IMR-90 (cell line): ENCODE results near the gene ZNF185. TPM values are rescaled to one million over a fixed set of nuclear protein-coding genes. Genes with fewer than 3 reads are reported as not detected.

Experiments used
- ATAC-seq: fragments of 200-7000 bp; cut with Tn5 transposase; 2 replicates; pipeline ENCODE4 v1.9.1; 2020; ENCODE audit warnings: low read depth, mild to moderate bottlenecking, moderate library complexity
- BruUV-seq: library from RNA; stranded (reverse); fragments of 400-500 nt; replicated peaks from 2 replicates; lab custom pipeline; 2021; lab: Mats Ljungman, UMichigan
- CTCF ChIA-PET: fragments of 300-600 bp; formaldehyde crosslinking; extraction: SDS; loops from one replicate; lab custom pipeline; 2021; ENCODE audit warnings: antibody characterized with exemption; lab: Yijun Ruan, JAX
- POLR2A ChIA-PET: fragments of 300-600 bp; sonication (Branson Sonifier 250); formaldehyde crosslinking; loops from one replicate; lab custom pipeline; 2022; ENCODE audit warnings: antibody characterized with exemption; ENCODE audit not compliant: unreplicated experiment; lab: Charles Lee
- DNase-seq: peaks from one replicate; pipeline ENCODE4 v3.0.0; 2013
- H2AFZ ChIP-seq: replicated peaks from 2 replicates; pipeline ENCODE3; 2013; ENCODE audit warnings: low read length, mild to moderate bottlenecking; ENCODE audit not compliant: poor library complexity
- H2AK5ac ChIP-seq: 2 replicates; pipeline ENCODE4 v1.6.1; 2013; ENCODE audit warnings: low read depth, low read length, inconsistent platforms
- H2AK9ac ChIP-seq: replicated peaks from 2 replicates; pipeline ENCODE3; 2013; ENCODE audit warnings: mild to moderate bottlenecking, low read depth, low read length, moderate library complexity; ENCODE audit not compliant: poor library complexity
- H2BK120ac ChIP-seq: 2 replicates; pipeline ENCODE4 v1.6.1; 2013; ENCODE audit warnings: low read depth, low read length, inconsistent platforms
- H2BK15ac ChIP-seq: 3 replicates; pipeline ENCODE4 v1.6.1; 2013; ENCODE audit warnings: low read depth, low read length, inconsistent platforms
- H2BK20ac ChIP-seq: 2 replicates; pipeline ENCODE4 v1.6.1; 2013; ENCODE audit warnings: low read depth, mild to moderate bottlenecking, inconsistent platforms, low read length, moderate library complexity
- H2BK5ac ChIP-seq: 2 replicates; pipeline ENCODE4 v1.6.1; 2013; ENCODE audit warnings: mild to moderate bottlenecking, low read depth, low read length, inconsistent platforms; ENCODE audit not compliant: poor library complexity, severe bottlenecking
- H3K14ac ChIP-seq: replicated peaks from 2 replicates; pipeline ENCODE4 v1.6.1; 2013; ENCODE audit warnings: low read depth, low read length, inconsistent platforms
- H3K18ac ChIP-seq: 2 replicates; pipeline ENCODE4 v1.6.1; 2013; ENCODE audit warnings: low read depth, low read length, control low read depth
- H3K23ac ChIP-seq: 2 replicates; pipeline ENCODE4 v1.6.1; 2013; ENCODE audit warnings: low read depth, low read length, inconsistent platforms
- H3K27ac ChIP-seq: 2 replicates; pipeline ENCODE4 v1.5.1; 2013; ENCODE audit warnings: mild to moderate bottlenecking, control low read depth, low read length; ENCODE audit not compliant: insufficient read depth
- H3K27me3 ChIP-seq: 2 replicates; pipeline ENCODE4 v1.6.1; 2013; ENCODE audit warnings: low read length; ENCODE audit not compliant: control insufficient read depth, insufficient read depth
- H3K36me3 ChIP-seq: 2 replicates; pipeline ENCODE4 v1.6.1; 2013; ENCODE audit warnings: low read length, mixed read lengths; ENCODE audit not compliant: control insufficient read depth, insufficient read depth
- H3K4ac ChIP-seq: 2 replicates; pipeline ENCODE4 v1.6.1; 2013; ENCODE audit warnings: low read depth, low read length, inconsistent platforms
- H3K4me1 ChIP-seq: 2 replicates; pipeline ENCODE4 v1.6.1; 2013; ENCODE audit warnings: low read length, mixed read lengths; ENCODE audit not compliant: control insufficient read depth, insufficient read depth
- H3K4me2 ChIP-seq: 2 replicates; pipeline ENCODE4 v1.6.1; 2013; ENCODE audit warnings: low read depth, mild to moderate bottlenecking, control low read depth, low read length, moderate library complexity
- H3K4me3 ChIP-seq: 2 replicates; pipeline ENCODE4 v1.5.1; 2013; ENCODE audit warnings: low read depth, mild to moderate bottlenecking, control low read depth, low read length, moderate library complexity; ENCODE audit not compliant: insufficient read depth
- H3K56ac ChIP-seq: 2 replicates; pipeline ENCODE4 v1.6.1; 2013; ENCODE audit warnings: low read length, inconsistent platforms; ENCODE audit not compliant: insufficient read depth; ENCODE audit errors: extremely low read depth
- H3K79me1 ChIP-seq, 2 experiments: 2 replicates each; pipeline ENCODE4 v1.6.1; 2013; ENCODE audit warnings: low read length in 2 of 2, inconsistent platforms in 1 of 2, low read depth in 1 of 2
- H3K9ac ChIP-seq: 2 replicates; pipeline ENCODE4 v1.6.1; 2013; ENCODE audit warnings: low read depth, low read length, control low read depth
- H3K9me1 ChIP-seq: 2 replicates; pipeline ENCODE4 v1.6.1; 2013; ENCODE audit warnings: low read length, inconsistent platforms; ENCODE audit not compliant: insufficient read depth
- H3K9me3 ChIP-seq: 2 replicates; pipeline ENCODE4 v1.6.1; 2013; ENCODE audit warnings: low read length; ENCODE audit not compliant: control insufficient read depth, insufficient read depth
- H4K20me1 ChIP-seq: 2 replicates; pipeline ENCODE4 v1.6.1; 2013; ENCODE audit warnings: low read length, inconsistent platforms; ENCODE audit not compliant: insufficient read depth
- H4K5ac ChIP-seq: 2 replicates; pipeline ENCODE4 v1.6.1; 2013; ENCODE audit warnings: mild to moderate bottlenecking, low read depth, low read length, control low read depth
- H4K8ac ChIP-seq, 2 experiments: 2 replicates each; pipeline ENCODE4 v1.6.1; 2013; ENCODE audit warnings: low read depth in 2 of 2, low read length in 2 of 2, control low read depth in 1 of 2, inconsistent platforms in 1 of 2
- H4K91ac ChIP-seq: 2 replicates; pipeline ENCODE4 v1.6.1; 2013; ENCODE audit warnings: low read depth, low read length, inconsistent platforms; ENCODE audit not compliant: insufficient read depth
- BHLHE40 ChIP-seq: fragments of 150-350 bp; IDR thresholded peaks from 2 replicates; pipeline ENCODE4 v1.6.1; 2016; ENCODE audit warnings: mild to moderate bottlenecking, low read depth, low read length
- CEBPB ChIP-seq: IDR thresholded peaks from 2 replicates; pipeline ENCODE4 v1.6.1; 2012; ENCODE audit warnings: low read depth, low read length, improper control_type of control experiment
- CHD1 ChIP-seq: IDR thresholded peaks from 2 replicates; pipeline ENCODE4 v1.6.1; 2012; ENCODE audit warnings: low read depth, low read length, improper control_type of control experiment
- ELK1 ChIP-seq: fragments of 150-350 bp; IDR thresholded peaks from 2 replicates; pipeline ENCODE4 v1.6.1; 2016; ENCODE audit warnings: low read depth, mild to moderate bottlenecking, low read length, moderate library complexity, borderline replicate concordance
- FOS ChIP-seq: fragments of 150-350 bp; IDR thresholded peaks from 2 replicates; pipeline ENCODE4 v1.6.1; 2016; ENCODE audit warnings: low read depth, low read length
- MAZ ChIP-seq: IDR thresholded peaks from 2 replicates; pipeline ENCODE4 v1.6.1; 2012; ENCODE audit warnings: low read depth, mild to moderate bottlenecking, low read length, improper control_type of control experiment, moderate library complexity, borderline replicate concordance
- RAD21 ChIP-seq: IDR thresholded peaks from 2 replicates; pipeline ENCODE4 v1.6.1; 2012; ENCODE audit warnings: low read length, improper control_type of control experiment
- RCOR1 ChIP-seq: IDR thresholded peaks from 2 replicates; pipeline ENCODE4 v1.6.1; 2012; ENCODE audit warnings: mild to moderate bottlenecking, low read length, improper control_type of control experiment; ENCODE audit not compliant: insufficient replicate concordance
- WGBS, 2 experiments: methylation state at CpG; one replicate each; pipeline versions ENCODE4 v1.1.5 to v1.1.7; 2013; ENCODE audit warnings: missing lambda C conversion rate in 2 of 2; ENCODE audit not compliant: insufficient read length in 1 of 2; ENCODE audit errors: extremely low coverage in 2 of 2; 5-methylcytosine and 5-hydroxymethylcytosine counted together
- dilution Hi-C: fragments of 300-500 bp; cut with HindIII; formaldehyde crosslinking; loops from one replicate; pipeline ENCODE4 v1.14.3; 2018; ENCODE audit warnings: low sequenced_read_pairs; ENCODE audit not compliant: unreplicated experiment
- in situ Hi-C: fragments of 300-500 bp; cut with MboI; formaldehyde crosslinking; loops from 3 replicates; pipeline ENCODE4 v1.14.3; 2019; ENCODE audit warnings: low sequenced_read_pairs, inconsistent platforms, mixed read lengths
- intact Hi-C: fragments of 100-400 bp; cut with micrococcal nuclease; formaldehyde crosslinking; loops from 2 replicates; pipeline ENCODE4 v1.10.0; 2022
- polyA plus RNA-seq, 3 experiments: library from polyadenylated mRNA; depleted of rRNA; stranded (reverse); fragments of >200 nt; gene quantifications; 2 replicates each; pipeline ENCODE4 v1.2.3, GENCODE V29; 2012; ENCODE audit warnings: low replicate concordance in 1 of 3
- total RNA-seq: library from RNA; depleted of rRNA; stranded (reverse); fragments of >200 nt; gene quantifications from 2 replicates; pipeline ENCODE4 v1.2.3, GENCODE V29; 2012

ZNF185 gene
- total and polyA plus RNA-seq, 2 of the 4 experiments (the other 2 are of a cell fraction), result 3.2 to 6.3 TPM

- Histone ChIP-seq H2AK5ac (no peak overlapping the region), H3K23ac (no peak overlapping the region), H3K9ac (no peak overlapping the region), H3K56ac (no peak overlapping the region), H3K9me1 (no peaks in the 10 kb centered on the region), H3K18ac (no peak overlapping the region), H4K8ac (no peak overlapping the region), H2AK9ac (no peak overlapping the region), H2BK5ac (no peak overlapping the region), H4K91ac (no peak overlapping the region), H3K4me1 (peaks cover 4% of the 10 kb centered on the region; the same call in 1 of the 2 replicates), H2BK120ac (no peak overlapping the region), H3K79me1 (no peaks in the 10 kb centered on the region), H3K27me3 (no peaks in the 10 kb centered on the region; the same call in 1 of the 2 replicates), H4K5ac (no peak overlapping the region), H2BK15ac (no peak overlapping the region), H3K9me3 (no peaks in the 10 kb centered on the region; the same call in 1 of the 2 replicates), H3K27ac (no peak overlapping the region), H2BK20ac (no peak overlapping the region), H3K4me3 (no peak overlapping the region), H3K4me2 (no peak overlapping the region), H2AFZ (no peak overlapping the region), H3K36me3 (no peaks in the 10 kb centered on the region), H4K20me1 (no peaks in the 10 kb centered on the region), H3K4ac (no peak overlapping the region), H3K14ac (no peak overlapping the region)
- ChIA-PET POLR2A (no interaction called here), CTCF (no interaction called here)
- dilution Hi-C loops, result no loop called here
- in situ Hi-C loops, result no loop called here
- intact Hi-C loops, result no loop called here
- ATAC-seq, result no peak
- no peak for DNase-seq
- no TSS peak for BruUV-seq
- WGBS, 2 experiments, result no CpG with 5 or more reads among the region's 4 CpGs
- TF ChIP-seq FOS (no peak), ELK1 (no peak), BHLHE40 (no peak), RAD21 (no peak), CHD1 (no peak), MAZ (no peak), CEBPB (no peak), RCOR1 (no peak)
These were observed 4.6 kb downstream of the ZNF185 start for GRCh38 chrX:152902502-152902820.
